ENCODE data around the gene OPALIN. TPM values are rescaled to one million over a fixed set of nuclear protein-coding genes. Genes with fewer than 3 reads are reported as not detected.

OPALIN gene
- total and polyA plus RNA-seq, 10 of the 15 experiments (the other 5 are each of a cell fraction or from before 2014, with no cell fraction given) = not detected

DNA sequence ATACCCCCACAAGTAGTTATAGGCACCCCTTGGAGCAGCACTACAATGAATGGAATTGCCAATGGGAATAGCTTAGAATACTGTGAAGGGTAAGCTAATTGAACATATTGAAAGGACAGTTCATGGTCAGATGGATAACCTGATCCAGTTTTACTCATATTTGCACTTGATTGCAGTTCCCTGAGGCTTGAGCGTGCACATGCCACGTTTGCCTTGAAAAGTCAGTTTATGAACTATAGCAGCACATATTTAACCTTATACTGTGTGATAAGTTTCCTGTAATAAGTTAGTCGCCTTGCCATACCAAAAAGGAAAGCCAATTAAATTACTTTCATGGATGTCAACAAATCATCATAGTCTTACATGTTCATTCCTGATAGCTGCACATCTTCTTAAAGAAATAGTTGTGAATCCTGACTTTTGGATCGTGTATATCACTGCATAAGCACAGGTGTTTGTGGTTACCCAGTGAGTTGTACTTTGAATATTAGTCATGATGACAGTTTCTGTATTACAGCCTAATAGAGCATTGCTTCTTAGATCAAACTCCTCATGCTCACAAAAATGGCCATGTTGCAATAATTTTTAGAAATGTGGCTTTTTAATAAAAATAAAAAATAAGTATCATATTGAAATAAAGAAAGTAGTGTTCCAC is 33.0 kb downstream of the OPALIN start (continued):
- TF ChIP-seq PBX3 (IDR thresholded peaks at IDR 0.05; ENCODE audit: insufficient replicate concordance, low read depth, low read length) (no peak), NBN (IDR thresholded peaks at IDR 0.05) (no peak), ZNF217 (IDR thresholded peaks at IDR 0.05) (no peak), PAX5 (IDR thresholded peaks at IDR 0.05; ENCODE audit: borderline replicate concordance, low read depth, low read length) (no peak), JUND (IDR thresholded peaks at IDR 0.05; ENCODE audit: low read depth, low read length) (no peak), CEBPB (IDR thresholded peaks at IDR 0.05; ENCODE audit: borderline replicate concordance in 1 of 2, low read depth in 2 of 2, low read length in 2 of 2) (peak in 1 of 2 experiments; percentile 58; a peak in 1 of 4 replicates), IKZF2 (IDR thresholded peaks at IDR 0.05) (peak; percentile 46 to 61; a peak in 2 of 4 replicates), NFIC (IDR thresholded peaks at IDR 0.05; ENCODE audit: low read depth, low read length) (peak; percentile 95), EP300 (IDR thresholded peaks at IDR 0.05; ENCODE audit: borderline replicate concordance in 1 of 2, control insufficient read depth in 1 of 2, low read depth in 2 of 2, low read length in 2 of 2) (peak in 1 of 2 experiments; percentile 55; a peak in 2 of 4 replicates), SREBF1 (IDR thresholded peaks at IDR 0.05; ENCODE audit: low read length) (no peak), GATAD2B (conservative IDR thresholded peaks at IDR 0.05; ENCODE audit: low read depth) (no peak), CREM (IDR thresholded peaks at IDR 0.05; ENCODE audit: low read depth) (peak; percentile 71; the same call in 1 of the 2 replicates), ZNF207 (IDR thresholded peaks at IDR 0.05; ENCODE audit: borderline replicate concordance) (no peak), IKZF1 (conservative IDR thresholded peaks at IDR 0.05) (no peak), TCF12 (IDR thresholded peaks at IDR 0.05; ENCODE audit: low read depth, low read length) (peak; percentile 88; the same call in 1 of the 2 replicates), MYB (IDR thresholded peaks at IDR 0.05; ENCODE audit: borderline replicate concordance, low read depth, low read length) (no peak), STAT1 (conservative IDR thresholded peaks at IDR 0.05) (no peak), MLLT1 (IDR thresholded peaks at IDR 0.05) (no peak), MTA2 (IDR thresholded peaks at IDR 0.05; ENCODE audit: low read depth) (peak; percentile 32; the same call in 1 of the 2 replicates), FOS (IDR thresholded peaks at IDR 0.05; ENCODE audit: borderline replicate concordance, extremely low read depth, insufficient read length) (no peak), BCL11A (IDR thresholded peaks at IDR 0.05; ENCODE audit: low read depth, low read length) (peak; percentile 72; the same call in 1 of the 2 replicates)
- TF ChIP-seq, protein P1, sequence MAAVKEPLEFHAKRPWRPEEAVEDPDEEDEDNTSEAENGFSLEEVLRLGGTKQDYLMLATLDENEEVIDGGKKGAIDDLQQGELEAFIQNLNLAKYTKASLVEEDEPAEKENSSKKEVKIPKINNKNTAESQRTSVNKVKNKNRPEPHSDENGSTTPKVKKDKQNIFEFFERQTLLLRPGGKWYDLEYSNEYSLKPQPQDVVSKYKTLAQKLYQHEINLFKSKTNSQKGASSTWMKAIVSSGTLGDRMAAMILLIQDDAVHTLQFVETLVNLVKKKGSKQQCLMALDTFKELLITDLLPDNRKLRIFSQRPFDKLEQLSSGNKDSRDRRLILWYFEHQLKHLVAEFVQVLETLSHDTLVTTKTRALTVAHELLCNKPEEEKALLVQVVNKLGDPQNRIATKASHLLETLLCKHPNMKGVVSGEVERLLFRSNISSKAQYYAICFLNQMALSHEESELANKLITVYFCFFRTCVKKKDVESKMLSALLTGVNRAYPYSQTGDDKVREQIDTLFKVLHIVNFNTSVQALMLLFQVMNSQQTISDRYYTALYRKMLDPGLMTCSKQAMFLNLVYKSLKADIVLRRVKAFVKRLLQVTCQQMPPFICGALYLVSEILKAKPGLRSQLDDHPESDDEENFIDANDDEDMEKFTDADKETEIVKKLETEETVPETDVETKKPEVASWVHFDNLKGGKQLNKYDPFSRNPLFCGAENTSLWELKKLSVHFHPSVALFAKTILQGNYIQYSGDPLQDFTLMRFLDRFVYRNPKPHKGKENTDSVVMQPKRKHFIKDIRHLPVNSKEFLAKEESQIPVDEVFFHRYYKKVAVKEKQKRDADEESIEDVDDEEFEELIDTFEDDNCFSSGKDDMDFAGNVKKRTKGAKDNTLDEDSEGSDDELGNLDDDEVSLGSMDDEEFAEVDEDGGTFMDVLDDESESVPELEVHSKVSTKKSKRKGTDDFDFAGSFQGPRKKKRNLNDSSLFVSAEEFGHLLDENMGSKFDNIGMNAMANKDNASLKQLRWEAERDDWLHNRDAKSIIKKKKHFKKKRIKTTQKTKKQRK (IDR thresholded peaks at IDR 0.05; ENCODE audit: low read depth, low read length) = no peak
- TF ChIP-seq, protein P2, sequence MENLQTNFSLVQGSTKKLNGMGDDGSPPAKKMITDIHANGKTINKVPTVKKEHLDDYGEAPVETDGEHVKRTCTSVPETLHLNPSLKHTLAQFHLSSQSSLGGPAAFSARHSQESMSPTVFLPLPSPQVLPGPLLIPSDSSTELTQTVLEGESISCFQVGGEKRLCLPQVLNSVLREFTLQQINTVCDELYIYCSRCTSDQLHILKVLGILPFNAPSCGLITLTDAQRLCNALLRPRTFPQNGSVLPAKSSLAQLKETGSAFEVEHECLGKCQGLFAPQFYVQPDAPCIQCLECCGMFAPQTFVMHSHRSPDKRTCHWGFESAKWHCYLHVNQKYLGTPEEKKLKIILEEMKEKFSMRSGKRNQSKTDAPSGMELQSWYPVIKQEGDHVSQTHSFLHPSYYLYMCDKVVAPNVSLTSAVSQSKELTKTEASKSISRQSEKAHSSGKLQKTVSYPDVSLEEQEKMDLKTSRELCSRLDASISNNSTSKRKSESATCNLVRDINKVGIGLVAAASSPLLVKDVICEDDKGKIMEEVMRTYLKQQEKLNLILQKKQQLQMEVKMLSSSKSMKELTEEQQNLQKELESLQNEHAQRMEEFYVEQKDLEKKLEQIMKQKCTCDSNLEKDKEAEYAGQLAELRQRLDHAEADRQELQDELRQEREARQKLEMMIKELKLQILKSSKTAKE (IDR thresholded peaks at IDR 0.05; ENCODE audit: low read depth, poor library complexity, severe bottlenecking) = no peak

Data from GM12878 (cell line).